Vagina (tissue), 2 donors: ENCODE data around the gene TK2. TPM values are rescaled to one million over a fixed set of nuclear protein-coding genes. Genes with fewer than 3 reads are reported as not detected.
"Not testable (repeated sequence)": the region's sequence is repeated elsewhere in the genome, so short reads cannot be mapped to it uniquely, and the experiment has no call there.

Experiments
- DNase-seq, 2 donors: peaks; one replicate each; pipeline ENCODE4 v3.0.0-alpha.2; 2017; ENCODE audit errors: extremely low spot score in 2 of 2
- H3K27ac ChIP-seq: fragments of 200-600 bp; sonication (generic); one replicate; pipeline ENCODE4 v1.5.1; 2019
- H3K27me3 ChIP-seq: fragments of 200-600 bp; sonication (generic); one replicate; pipeline ENCODE4 v1.5.1; 2019
- H3K36me3 ChIP-seq, 2 donors: fragments of 200-600 bp; sonication (generic); one replicate each; pipeline ENCODE4 v1.5.1; 2017 to 2019
- H3K4me1 ChIP-seq: fragments of 200-600 bp; sonication (generic); one replicate; pipeline ENCODE4 v1.5.1; 2019
- H3K4me3 ChIP-seq, 2 donors: fragments of 200-600 bp; sonication (generic); 1 replicate in 1 of 2; 2 replicates in 1 of 2; pipeline ENCODE4 v1.5.1; 2016 to 2019
- H3K9me3 ChIP-seq: fragments of 200-600 bp; sonication (generic); one replicate; pipeline ENCODE4 v1.5.1; 2019
- CTCF ChIP-seq, 3 experiments: fragments of 450-650 bp in 2 of 3; fragments of 200-600 bp in 1 of 3; sonication (generic) in 1 of 3; IDR thresholded peaks; one replicate each; pipeline ENCODE4 v1.5.1; 2017 to 2019; ENCODE audit warnings: antibody characterized with exemption in 3 of 3, mild to moderate bottlenecking in 2 of 3, moderate library complexity in 2 of 3
- POLR2A ChIP-seq, 2 donors: fragments of 450-650 bp; IDR thresholded peaks; one replicate each; pipeline ENCODE4 v1.6.1; 2017; ENCODE audit warnings: antibody characterized with exemption in 2 of 2, mild to moderate bottlenecking in 2 of 2, moderate library complexity in 2 of 2
- POLR2AphosphoS5 ChIP-seq, 2 donors: sonication (generic); formaldehyde crosslinking; IDR thresholded peaks; one replicate each; pipeline ENCODE4 v1.9.0; 2017; ENCODE audit warnings: antibody characterized with exemption in 2 of 2, mild to moderate bottlenecking in 2 of 2, low read depth in 1 of 2; ENCODE audit not compliant: insufficient read depth in 1 of 2
- intact Hi-C: fragments of 100-400 bp; cut with DNase I; formaldehyde crosslinking; loops from one replicate; pipeline ENCODE4 v1.15.1; 2023
- total RNA-seq: library from RNA; depleted of rRNA; stranded (reverse); fragments of >200 nt; gene quantifications from one replicate; pipeline ENCODE4 v1.2.3, GENCODE V29; 2016

Gene TK2
- total RNA-seq, result 43.2 TPM

GRCh38 chr16:66549284-66550131 is at the start of gene TK2:
Gene TK2 (minus strand): TSS chr16:66550122. CDS start chr16:66550061, 61 bp downstream.
- peak within 1 kb of the TSS; percentile 95 for H3K27ac ChIP-seq
- intact Hi-C loops, result loop anchor here (2.0 to 10.0 kb wide), 2 partner anchors 31 to 45 kb away; no protein-coding TSS in a partner anchor
- H3K9me3 ChIP-seq, result no peaks in the 10 kb centered on the region
- H3K27me3 ChIP-seq, result no peaks in the 10 kb centered on the region
- peaks cover 46% of the 10 kb centered on the region for H3K4me1 ChIP-seq
- peak within 1 kb of the TSS; percentile 70 to 80 for H3K4me3 ChIP-seq
- peak in 1 of 2 donors; percentile 80 for TF ChIP-seq POLR2AphosphoS5 (IDR thresholded peaks at IDR 0.05; ENCODE audit: insufficient read depth in 1 of 2, low read depth in 1 of 2)
- TF ChIP-seq CTCF (IDR thresholded peaks at IDR 0.05), result peak in 1 of 3 experiments; percentile 13
- TF ChIP-seq POLR2A (IDR thresholded peaks at IDR 0.05), result peak in 1 of 2 donors; percentile 16
- no peaks in the 10 kb centered on the region for H3K36me3 ChIP-seq
- peak in 1 of 2 donors; percentile 90 for DNase-seq

GRCh38 chr16:66598111-66598510 is 48.2 kb upstream of the TK2 start:
- no peak overlapping the region for H3K4me3 ChIP-seq
- DNase-seq, result no peak
- TF ChIP-seq CTCF (IDR thresholded peaks at IDR 0.05) (no peak), POLR2A (IDR thresholded peaks at IDR 0.05) (no peak), POLR2AphosphoS5 (IDR thresholded peaks at IDR 0.05; ENCODE audit: insufficient read depth in 1 of 2, low read depth in 1 of 2) (no peak)
- no peaks in the 10 kb centered on the region for H3K4me1 ChIP-seq
- no peak overlapping the region for H3K27ac ChIP-seq
- intact Hi-C loops, result no loop called here
- H3K27me3 ChIP-seq, result no peaks in the 10 kb centered on the region
- no peaks in the 10 kb centered on the region for H3K36me3 ChIP-seq
- H3K9me3 ChIP-seq, result no peaks in the 10 kb centered on the region

GRCh38 chr16:66596986-66597848 is 47.3 kb upstream of the TK2 start:
- DNase-seq, result no peak
- H3K27ac ChIP-seq, result no peak overlapping the region
- no peaks in the 10 kb centered on the region for H3K9me3 ChIP-seq
- no peaks in the 10 kb centered on the region for H3K36me3 ChIP-seq
- intact Hi-C loops, result no loop called here
- TF ChIP-seq POLR2A (IDR thresholded peaks at IDR 0.05), result no peak
- no peak for TF ChIP-seq POLR2AphosphoS5 (IDR thresholded peaks at IDR 0.05; ENCODE audit: insufficient read depth in 1 of 2, low read depth in 1 of 2)
- TF ChIP-seq CTCF (IDR thresholded peaks at IDR 0.05), result no peak
- H3K4me3 ChIP-seq, result no peak overlapping the region
- no peaks in the 10 kb centered on the region for H3K4me1 ChIP-seq
- H3K27me3 ChIP-seq, result no peaks in the 10 kb centered on the region

- H3K9me3 ChIP-seq, H3K36me3 ChIP-seq, H3K27me3 ChIP-seq, intact Hi-C loops, H3K4me3 ChIP-seq, H3K27ac ChIP-seq, H3K4me1 ChIP-seq, DNase-seq: not testable (repeated sequence)
These were observed 46.6 kb upstream of the TK2 start for GRCh38 chr16:66596559-66596958.

GRCh38 chr16:66594739-66595138 is 44.8 kb upstream of the TK2 start:
- intact Hi-C loops, result no loop called here
- H3K27me3 ChIP-seq, result no peaks in the 10 kb centered on the region
- H3K4me3 ChIP-seq, result no peak overlapping the region
- no peaks in the 10 kb centered on the region for H3K4me1 ChIP-seq
- H3K36me3 ChIP-seq, result no peaks in the 10 kb centered on the region
- no peak for TF ChIP-seq POLR2AphosphoS5 (IDR thresholded peaks at IDR 0.05; ENCODE audit: insufficient read depth in 1 of 2, low read depth in 1 of 2)
- TF ChIP-seq CTCF (IDR thresholded peaks at IDR 0.05), result no peak
- TF ChIP-seq POLR2A (IDR thresholded peaks at IDR 0.05), result no peak
- H3K9me3 ChIP-seq, result no peaks in the 10 kb centered on the region
- no peak for DNase-seq
- no peak overlapping the region for H3K27ac ChIP-seq
